Choroid plexus epithelial cell (primary cell): ENCODE results near the gene TIAM2.

ENCODE experiments used
- DNase-seq: peaks from one replicate; pipeline ENCODE4 v3.0.0-alpha.2; 2010; ENCODE audit warnings: low read depth
- H3K4me3 ChIP-seq: 2 replicates; pipeline ENCODE4 v1.5.1; 2011; ENCODE audit warnings: low read depth, mild to moderate bottlenecking, control low read depth, low read length, moderate library complexity
- TF ChIP-seq, protein P1 (sequence below): conservative IDR thresholded peaks from 2 replicates; pipeline ENCODE4 v1.5.1; 2011; ENCODE audit warnings: low read depth, mild to moderate bottlenecking, control low read depth, inconsistent platforms, low read length, moderate library complexity

Gene TIAM2

DNA sequence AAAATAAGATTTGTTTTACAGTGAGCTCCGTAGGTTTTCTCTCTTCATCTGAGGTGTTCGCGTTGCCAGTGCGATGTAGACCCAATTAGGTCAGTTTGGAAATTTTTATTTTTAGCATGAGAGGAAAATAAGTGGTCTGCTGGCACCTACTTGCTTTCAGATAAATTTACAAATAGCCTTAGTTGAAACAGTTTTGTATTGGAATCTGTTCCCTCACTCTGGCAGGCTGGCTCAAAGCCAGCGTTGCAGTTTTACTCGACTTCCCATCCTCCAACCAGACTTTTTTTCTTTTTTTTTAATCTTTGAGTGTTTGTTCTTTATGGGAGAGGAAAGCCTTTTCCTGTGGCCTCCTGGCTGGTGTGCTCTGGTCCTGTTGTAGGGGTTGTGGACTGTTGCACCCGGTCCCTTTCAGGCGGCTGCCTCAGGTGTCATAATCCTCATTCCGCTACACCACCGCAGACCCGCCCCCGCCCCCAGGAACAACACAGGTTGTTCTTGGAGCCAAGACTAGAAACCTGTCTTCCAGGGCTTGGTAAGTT is 46.7 kb downstream of the TIAM2 start:
- DNase-seq = peak; percentile 29

DNA sequence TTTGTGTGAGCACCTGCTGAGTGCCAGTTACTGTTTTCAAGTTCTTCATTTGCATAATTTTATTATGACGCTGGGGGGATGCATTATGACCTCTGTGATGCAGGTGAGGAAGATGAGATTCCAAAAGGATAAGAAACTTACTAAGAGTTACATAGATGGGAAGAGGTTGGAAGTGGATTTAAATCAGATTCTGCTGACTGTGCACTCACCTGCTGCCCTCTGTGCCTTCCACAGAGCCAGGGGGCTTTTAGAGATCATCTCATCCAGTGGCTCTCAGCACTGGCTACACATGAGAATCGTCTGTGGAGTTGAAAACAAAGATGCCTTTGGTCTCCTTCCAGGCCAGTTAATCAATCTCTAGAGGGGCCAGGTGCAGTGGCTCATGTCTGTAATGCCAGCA is 47.9 kb downstream of the TIAM2 start:
- no peak overlapping the region for H3K4me3 ChIP-seq
- DNase-seq = no peak
- TF ChIP-seq, protein P1, sequence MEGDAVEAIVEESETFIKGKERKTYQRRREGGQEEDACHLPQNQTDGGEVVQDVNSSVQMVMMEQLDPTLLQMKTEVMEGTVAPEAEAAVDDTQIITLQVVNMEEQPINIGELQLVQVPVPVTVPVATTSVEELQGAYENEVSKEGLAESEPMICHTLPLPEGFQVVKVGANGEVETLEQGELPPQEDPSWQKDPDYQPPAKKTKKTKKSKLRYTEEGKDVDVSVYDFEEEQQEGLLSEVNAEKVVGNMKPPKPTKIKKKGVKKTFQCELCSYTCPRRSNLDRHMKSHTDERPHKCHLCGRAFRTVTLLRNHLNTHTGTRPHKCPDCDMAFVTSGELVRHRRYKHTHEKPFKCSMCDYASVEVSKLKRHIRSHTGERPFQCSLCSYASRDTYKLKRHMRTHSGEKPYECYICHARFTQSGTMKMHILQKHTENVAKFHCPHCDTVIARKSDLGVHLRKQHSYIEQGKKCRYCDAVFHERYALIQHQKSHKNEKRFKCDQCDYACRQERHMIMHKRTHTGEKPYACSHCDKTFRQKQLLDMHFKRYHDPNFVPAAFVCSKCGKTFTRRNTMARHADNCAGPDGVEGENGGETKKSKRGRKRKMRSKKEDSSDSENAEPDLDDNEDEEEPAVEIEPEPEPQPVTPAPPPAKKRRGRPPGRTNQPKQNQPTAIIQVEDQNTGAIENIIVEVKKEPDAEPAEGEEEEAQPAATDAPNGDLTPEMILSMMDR = no peak

More for the DNA sequence above, 46.7 kb downstream of the TIAM2 start:
- TF ChIP-seq, protein P1 = no peak
- no peak overlapping the region for H3K4me3 ChIP-seq

GRCh38 chr6:155045561-155046404 is 50.7 kb downstream of the TIAM2 start:
- H3K4me3 ChIP-seq = no peak overlapping the region
- TF ChIP-seq, protein P1 = no peak

GRCh38 chr6:155047523-155047922 is 52.4 kb downstream of the TIAM2 start:
- no peak for DNase-seq
- TF ChIP-seq, protein P1 = no peak
- H3K4me3 ChIP-seq = no peak overlapping the region

More at GRCh38 chr6:155045561-155046404, 50.7 kb downstream of the TIAM2 start:
- no peak for DNase-seq

DNA sequence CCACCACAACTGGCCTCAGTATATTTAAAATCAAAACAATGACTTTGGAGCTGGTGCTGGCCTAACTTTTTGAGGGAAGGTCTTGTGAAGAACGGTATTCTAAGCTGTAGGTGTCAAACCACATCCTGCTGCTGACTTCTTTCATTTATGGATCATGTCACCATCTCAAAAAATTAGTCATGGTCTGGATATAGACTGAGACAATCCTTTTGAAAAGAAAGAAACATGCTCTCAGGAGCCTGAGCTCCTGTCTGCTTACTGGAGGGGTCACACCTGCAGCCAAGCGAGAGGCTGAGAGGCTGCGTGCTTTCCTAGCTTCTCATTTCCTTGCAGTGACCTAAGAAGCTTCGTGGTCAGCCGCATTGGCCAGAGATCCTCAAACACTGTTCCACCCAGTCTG is 55.2 kb downstream of the TIAM2 start:
- peak; percentile 67 for DNase-seq
- H3K4me3 ChIP-seq = no peak overlapping the region
- TF ChIP-seq, protein P1 = no peak

DNA sequence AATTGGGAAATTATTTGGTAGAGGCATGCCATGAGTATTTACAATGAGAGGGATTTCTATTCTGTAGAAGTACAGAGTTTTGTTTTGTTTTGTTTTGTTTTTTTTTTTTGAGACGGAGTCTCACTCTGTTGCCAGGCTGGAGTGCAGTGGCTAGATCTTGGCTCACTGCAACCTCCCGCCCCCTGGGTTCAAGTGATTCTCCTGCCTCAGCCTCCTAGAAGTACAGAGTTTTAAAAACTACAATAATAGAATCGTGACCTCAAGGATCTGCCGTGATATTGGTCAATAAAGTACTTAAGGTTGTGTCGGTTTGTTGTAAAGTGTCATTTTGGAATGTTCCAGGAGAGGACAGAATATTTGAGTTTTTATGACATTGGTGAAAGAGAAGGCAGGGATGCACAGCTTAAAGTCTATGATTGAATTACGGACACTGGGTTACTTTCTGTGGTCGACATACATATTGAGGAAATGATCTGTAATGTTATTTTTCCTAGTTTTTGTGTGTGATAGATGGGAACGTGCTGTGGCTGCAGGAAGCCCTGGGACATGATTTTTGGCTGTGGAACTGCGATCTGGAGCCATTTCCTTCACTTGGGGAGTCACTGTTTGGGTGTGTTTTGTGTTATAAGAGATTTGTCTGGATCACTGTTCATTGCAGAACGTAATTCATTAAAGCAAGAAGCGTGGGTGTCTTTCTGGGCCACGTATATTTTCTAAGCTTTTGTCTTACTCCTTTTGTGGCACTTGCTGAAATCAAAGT is 59.6 kb downstream of the TIAM2 start:
- DNase-seq = no peak
- TF ChIP-seq, protein P1 = no peak
- H3K4me3 ChIP-seq = no peak overlapping the region
